Non-pigmented ciliary epithelial cell (primary cell): ENCODE results near the gene ZRSR2.
"Not testable (repeated sequence)": the region's sequence is repeated elsewhere in the genome, so short reads cannot be mapped to it uniquely, and the experiment has no call there.

Experiments used
- DNase-seq: peaks from one replicate; pipeline ENCODE4 v3.0.0-alpha.2; 2010; ENCODE audit warnings: low read depth

Gene ZRSR2

GRCh38 chrX:15789979-15790768 lies at the start of gene ZRSR2:
Gene ZRSR2, plus strand, starts transcription at chrX:15790484. Its CDS starts 12 bp downstream, at chrX:15790496.
- DNase-seq = peak; percentile 13

- no peak for DNase-seq
Observed at GRCh38 chrX:15744181-15744867, 46.0 kb upstream of the ZRSR2 start.

- no peak for DNase-seq
Observed at GRCh38 chrX:15745179-15745578, 45.1 kb upstream of the ZRSR2 start.

- not testable (repeated sequence) for DNase-seq
Observed at GRCh38 chrX:15746651-15747050, 43.6 kb upstream of the ZRSR2 start.

GRCh38 chrX:15747626-15748173 lies 42.6 kb upstream of the ZRSR2 start:
- DNase-seq = no peak

- DNase-seq = no peak
Observed at GRCh38 chrX:15748841-15749240, 41.4 kb upstream of the ZRSR2 start.

- DNase-seq = no peak
Observed at GRCh38 chrX:15749642-15750610, 40.4 kb upstream of the ZRSR2 start.

- DNase-seq = no peak
Observed at GRCh38 chrX:15750611-15751154, 39.6 kb upstream of the ZRSR2 start.

GRCh38 chrX:15751155-15751819 lies 39.0 kb upstream of the ZRSR2 start:
- DNase-seq = no peak

GRCh38 chrX:15755091-15755490 lies 35.2 kb upstream of the ZRSR2 start:
- no peak for DNase-seq

- DNase-seq = no peak
Observed at GRCh38 chrX:15758140-15758539, 32.1 kb upstream of the ZRSR2 start.

GRCh38 chrX:15759886-15760285 lies 30.4 kb upstream of the ZRSR2 start:
- DNase-seq = not testable (repeated sequence)

- no peak for DNase-seq
Observed at GRCh38 chrX:15761564-15762191, 28.6 kb upstream of the ZRSR2 start.

- DNase-seq = no peak
Observed at GRCh38 chrX:15769300-15769954, 20.9 kb upstream of the ZRSR2 start.

- no peak for DNase-seq
Observed at GRCh38 chrX:15781961-15782699, 8.2 kb upstream of the ZRSR2 start.

GRCh38 chrX:15785176-15785750 lies 5.0 kb upstream of the ZRSR2 start:
- DNase-seq = no peak

GRCh38 chrX:15786915-15787314 lies 3.4 kb upstream of the ZRSR2 start:
- DNase-seq = no peak

GRCh38 chrX:15790769-15791290 lies 546 bp downstream of the ZRSR2 start:
- DNase-seq = no peak

GRCh38 chrX:15797707-15798106 lies 7.4 kb downstream of the ZRSR2 start:
- no peak for DNase-seq
